GM19468 (cell line): Measurements from ENCODE around the gene ANTXR1.

Source experiments
- ATAC-seq: cut with Tn5 transposase; IDR thresholded peaks from one replicate; pipeline ENCODE4 v1.9.1; 2021; ENCODE audit warnings: mild to moderate bottlenecking, moderate library complexity, moderate number of reproducible peaks; ENCODE audit not compliant: unreplicated experiment; ENCODE audit errors: extremely low read depth

ANTXR1 gene

GRCh38 chr2:69013142-69013839 lies at the start of gene ANTXR1:
TSS of gene ANTXR1 (plus strand) at chr2:69013179. CDS start at chr2:69013500, 321 bp downstream.
- no peak for ATAC-seq

- ATAC-seq, result no peak
Measured at GRCh38 chr2:68964282-68964681, 48.7 kb upstream of the ANTXR1 start.

GRCh38 chr2:68968221-68968620 lies 44.8 kb upstream of the ANTXR1 start:
- ATAC-seq, result no peak

GRCh38 chr2:68969736-68970490 lies 43.1 kb upstream of the ANTXR1 start:
- ATAC-seq, result no peak

GRCh38 chr2:68970566-68971265 lies 42.3 kb upstream of the ANTXR1 start:
- ATAC-seq, result no peak

GRCh38 chr2:68971591-68972231 lies 41.3 kb upstream of the ANTXR1 start:
- no peak for ATAC-seq

- no peak for ATAC-seq
Measured at GRCh38 chr2:68974251-68974650, 38.7 kb upstream of the ANTXR1 start, which contains the start of gene GKN1. TSS of gene GKN1 (plus strand) at chr2:68974636. CDS start at chr2:68974678, 42 bp downstream.

- no peak for ATAC-seq
Measured at GRCh38 chr2:68974946-68975665, 37.9 kb upstream of the ANTXR1 start.

GRCh38 chr2:68975844-68976243 lies 37.1 kb upstream of the ANTXR1 start:
- no peak for ATAC-seq

- no peak for ATAC-seq
Measured at GRCh38 chr2:68977453-68977852, 35.5 kb upstream of the ANTXR1 start.

- ATAC-seq, result no peak
Measured at GRCh38 chr2:68978098-68978497, 34.9 kb upstream of the ANTXR1 start.

- no peak for ATAC-seq
Measured at GRCh38 chr2:68980956-68981355, 32.0 kb upstream of the ANTXR1 start.

GRCh38 chr2:68987021-68987503 lies 25.9 kb upstream of the ANTXR1 start:
- ATAC-seq, result no peak

- ATAC-seq, result no peak
Measured at GRCh38 chr2:68989035-68989434, 23.9 kb upstream of the ANTXR1 start.

GRCh38 chr2:68992341-68992740 lies 20.6 kb upstream of the ANTXR1 start:
- no peak for ATAC-seq

- ATAC-seq, result no peak
Measured at GRCh38 chr2:68992933-68993332, 20.0 kb upstream of the ANTXR1 start.

GRCh38 chr2:68993660-68994059 lies 19.3 kb upstream of the ANTXR1 start:
- ATAC-seq, result no peak

- ATAC-seq, result no peak
Measured at GRCh38 chr2:68994864-68995263, 18.1 kb upstream of the ANTXR1 start.

- ATAC-seq, result no peak
Measured at GRCh38 chr2:68995916-68996315, 17.1 kb upstream of the ANTXR1 start.

- ATAC-seq, result no peak
Measured at GRCh38 chr2:68997401-68997800, 15.6 kb upstream of the ANTXR1 start.
